Measurements from ENCODE around the gene BEX3. TPM values are rescaled to one million over a fixed set of nuclear protein-coding genes. Genes with fewer than 3 reads are reported as not detected.

The BEX3 gene
- total RNA-seq, 3 donors from 2014 or later: 21.5 to 74.1 (median 35.6) TPM

GRCh38 chrX:103360092-103360491, 16.2 kb upstream of the BEX3 start:
- Histone ChIP-seq H3K36me3 (ENCODE audit: low read depth) (no peaks in the 10 kb centered on the region), H3K4me1 (ENCODE audit: low read depth) (no peaks in the 10 kb centered on the region), H3K4me3 (no peak overlapping the region), H3K9me3 (no peaks in the 10 kb centered on the region)
- no peak for TF ChIP-seq CTCF (IDR thresholded peaks at IDR 0.05)
- intact Hi-C loops (cut with DNase I, micrococcal nuclease): no loop called here
- DNase-seq (no peak), ATAC-seq (no peak)

GRCh38 chrX:103360916-103361315, 15.4 kb upstream of the BEX3 start:
- DNase-seq (no peak), ATAC-seq (no peak)
- no peak for TF ChIP-seq CTCF (IDR thresholded peaks at IDR 0.05)
- no peaks in the 10 kb centered on the region for H3K4me1 ChIP-seq (ENCODE audit: low read depth)
- intact Hi-C loops (cut with DNase I, micrococcal nuclease): no loop called here
- no peaks in the 10 kb centered on the region for H3K9me3 ChIP-seq
- H3K4me3 ChIP-seq: no peak overlapping the region
- no peaks in the 10 kb centered on the region for H3K36me3 ChIP-seq (ENCODE audit: low read depth)

DNA sequence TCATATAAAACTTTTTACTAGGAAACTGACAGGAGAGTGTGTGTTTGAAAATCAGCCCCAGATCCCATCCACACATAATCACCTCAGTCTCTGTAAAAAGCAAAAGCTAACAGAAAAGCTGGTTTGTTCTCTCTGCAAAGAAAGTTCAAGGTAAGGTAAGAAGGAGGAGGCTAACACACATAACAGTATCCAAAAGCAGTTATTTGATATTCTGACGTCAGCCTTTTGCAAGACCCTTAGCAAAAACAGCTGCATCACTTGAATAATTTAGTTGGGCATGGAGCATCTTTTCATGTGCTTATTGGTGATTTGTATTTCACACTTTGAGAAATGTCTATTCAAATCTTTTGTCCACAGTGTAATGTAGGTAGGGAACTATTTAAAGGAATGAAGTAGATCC, 14.5 kb upstream of the BEX3 start:
- intact Hi-C loops (cut with DNase I, micrococcal nuclease): no loop called here
- no peak for DNase-seq
- TF ChIP-seq CTCF (IDR thresholded peaks at IDR 0.05): no peak
- Histone ChIP-seq H3K9me3 (no peaks in the 10 kb centered on the region), H3K4me3 (no peak overlapping the region), H3K4me1 (ENCODE audit: low read depth) (no peaks in the 10 kb centered on the region), H3K36me3 (ENCODE audit: low read depth) (no peaks in the 10 kb centered on the region)
- no peak for ATAC-seq

DNA sequence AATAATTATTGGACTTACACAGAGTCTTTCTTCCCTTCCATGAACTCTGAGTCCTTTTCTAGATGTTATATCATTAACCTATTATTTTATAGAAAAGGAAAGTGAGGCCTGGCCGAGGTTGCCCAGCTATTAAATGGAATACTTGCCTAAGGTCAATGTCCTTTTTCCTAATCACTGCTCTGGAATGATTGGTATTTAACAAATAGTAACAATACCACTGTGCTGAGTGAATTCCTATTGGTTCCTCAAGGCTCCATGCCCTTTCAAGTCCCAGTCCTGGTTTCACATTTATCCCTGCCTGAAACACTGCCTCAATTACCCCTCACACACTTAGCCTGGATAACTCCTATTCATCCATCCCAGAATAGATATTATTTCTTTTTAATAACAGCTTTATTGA, 13.9 kb upstream of the BEX3 start:
- Histone ChIP-seq H3K9me3 (no peaks in the 10 kb centered on the region), H3K4me3 (no peak overlapping the region), H3K4me1 (ENCODE audit: low read depth) (no peaks in the 10 kb centered on the region), H3K36me3 (ENCODE audit: low read depth) (no peaks in the 10 kb centered on the region)
- no peak for TF ChIP-seq CTCF (IDR thresholded peaks at IDR 0.05)
- intact Hi-C loops (cut with DNase I, micrococcal nuclease): no loop called here
- ATAC-seq: no peak
- DNase-seq: no peak

GRCh38 chrX:103363046-103363445, 13.3 kb upstream of the BEX3 start:
- intact Hi-C loops (cut with DNase I, micrococcal nuclease): no loop called here
- no peak overlapping the region for H3K4me3 ChIP-seq
- no peaks in the 10 kb centered on the region for H3K4me1 ChIP-seq (ENCODE audit: low read depth)
- TF ChIP-seq CTCF (IDR thresholded peaks at IDR 0.05): no peak
- H3K9me3 ChIP-seq: no peaks in the 10 kb centered on the region
- H3K36me3 ChIP-seq (ENCODE audit: low read depth): no peaks in the 10 kb centered on the region
- no peak for ATAC-seq
- DNase-seq: no peak

DNA sequence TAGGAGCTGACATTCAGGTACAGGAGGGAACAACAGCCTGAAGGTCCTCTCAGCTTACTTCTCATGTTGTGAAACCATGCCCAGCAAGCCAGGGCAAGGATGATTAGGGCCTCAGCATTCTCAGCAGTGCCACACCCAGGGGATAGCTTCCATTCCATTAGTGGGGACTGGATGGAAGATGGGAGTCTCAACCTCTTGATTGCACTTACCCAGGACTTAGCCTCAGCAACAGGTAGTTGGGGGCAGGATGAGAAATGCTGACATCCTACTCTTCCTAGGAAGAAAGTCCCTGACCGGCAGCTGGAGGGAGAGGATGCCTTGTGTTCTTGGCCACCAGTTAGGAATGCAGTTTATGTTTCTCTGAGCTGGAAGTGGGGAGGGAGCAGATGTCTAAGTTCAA, 8.8 kb upstream of the BEX3 start:
- Histone ChIP-seq H3K4me1 (ENCODE audit: low read depth) (no peaks in the 10 kb centered on the region), H3K36me3 (ENCODE audit: low read depth) (no peaks in the 10 kb centered on the region), H3K4me3 (no peak overlapping the region), H3K9me3 (no peaks in the 10 kb centered on the region)
- no peak for DNase-seq
- ATAC-seq: no peak
- no peak for TF ChIP-seq CTCF (IDR thresholded peaks at IDR 0.05)
- intact Hi-C loops (cut with DNase I, micrococcal nuclease): no loop called here
